ENCODE measurements around the gene ARHGAP1.
"Not testable (repeated sequence)": the region's sequence is repeated elsewhere in the genome, so short reads cannot be mapped to it uniquely, and the experiment has no call there.

The ARHGAP1 gene

DNA sequence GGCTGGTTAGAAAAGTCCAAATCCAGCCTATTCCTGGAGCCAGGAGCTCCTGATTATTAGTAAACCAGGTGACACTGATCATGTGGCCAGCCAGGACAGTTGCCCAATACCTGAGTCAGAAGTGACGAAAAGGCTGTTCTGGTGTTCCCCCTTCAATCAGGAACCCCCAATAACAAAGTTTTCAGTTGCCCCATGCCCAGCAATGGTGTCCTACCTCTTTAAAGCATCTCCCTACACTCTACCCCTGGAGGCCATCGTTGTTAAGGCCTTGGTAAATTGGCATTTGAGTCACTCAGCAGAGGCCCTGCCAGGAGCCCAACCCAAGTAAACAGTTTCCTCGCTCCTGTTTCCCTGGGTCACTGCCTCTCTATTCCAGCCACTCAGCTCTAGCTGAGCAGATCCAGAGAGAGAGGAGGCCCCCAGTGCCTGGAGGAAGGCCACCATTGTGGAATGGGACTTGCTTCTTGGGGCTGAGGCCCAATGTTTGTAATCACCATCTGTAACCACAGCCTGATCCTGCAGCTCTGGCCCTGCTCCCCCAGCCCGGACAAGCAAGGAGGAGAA lies 25.0 kb downstream of the ARHGAP1 start:
- Histone ChIP-seq H3K4me3 (peak overlapping the region in 6 of 10 experiments; percentile 1 to 77 (median 34); a peak in 10 of 20 replicates), H3K27me3 (no peaks in the 10 kb centered on the region; a peak in 1 of 22 replicates), H3K27ac (peak overlapping the region; percentile 92 to 100 (median 99)), H3K36me3 (peaks cover 33 to 63% (median 39%) of the 10 kb centered on the region in 11 experiments), H3K9me3 (replicated peaks in 1 of 11) (no peaks in the 10 kb centered on the region), H3K4me2 (peak overlapping the region; percentile 80 to 98 (median 91)), H3K4me1 (peaks cover 78 to 91% (median 86%) of the 10 kb centered on the region in 10 experiments), H4K20me1 (no peaks in the 10 kb centered on the region), H3K9ac (peak overlapping the region; percentile 69 to 98 (median 93))
- no peak for TF ChIP-seq Cebpa-rat (IDR thresholded peaks at IDR 0.05)

DNA sequence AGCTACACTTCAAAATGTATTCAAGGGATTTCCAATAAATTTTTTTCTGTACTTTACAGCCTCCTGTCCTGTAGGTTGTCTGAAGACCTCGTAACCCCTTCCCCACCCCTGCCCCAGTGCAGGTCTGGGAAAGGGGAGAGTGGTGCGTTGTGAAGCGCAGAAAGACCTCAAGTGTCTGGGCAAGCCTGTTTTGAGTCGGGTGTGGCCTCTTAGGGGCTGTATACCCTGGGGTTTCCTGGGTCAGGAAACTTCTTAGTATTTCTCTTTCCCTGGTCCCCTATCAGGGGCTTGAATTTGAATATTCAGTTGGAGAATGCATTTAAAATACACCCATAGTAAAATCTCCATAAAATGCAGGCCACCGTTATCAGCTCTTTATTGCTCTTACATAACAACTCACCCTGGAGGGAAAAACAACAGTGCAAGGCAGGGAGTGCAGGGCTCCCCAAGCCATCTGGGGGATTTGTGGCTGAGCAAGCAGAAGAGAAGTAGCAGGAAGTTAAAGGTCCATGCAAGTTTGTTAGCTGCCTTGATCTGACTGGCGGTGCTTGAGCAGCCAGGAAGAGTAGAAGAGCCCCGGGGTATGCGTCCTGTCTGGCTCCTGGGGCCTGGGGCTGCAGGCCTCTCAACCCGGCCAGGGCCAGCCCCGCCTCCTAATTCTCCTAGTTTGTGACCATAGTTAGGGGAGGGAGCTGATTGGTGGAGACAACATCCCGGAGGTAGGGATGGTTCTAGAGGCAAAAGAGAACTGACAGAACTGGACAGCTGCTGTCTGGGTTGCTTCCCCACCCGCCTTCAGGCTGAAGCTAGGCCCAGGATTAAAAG lies 25.7 kb downstream of the ARHGAP1 start:
- Histone ChIP-seq H3K9me3 (replicated peaks in 1 of 11) (no peaks in the 10 kb centered on the region), H4K20me1 (no peaks in the 10 kb centered on the region), H3K4me1 (peaks cover 85 to 97% (median 92%) of the 10 kb centered on the region in 10 experiments), H3K4me3 (peak overlapping the region in 7 of 10 experiments; percentile 2 to 77 (median 62); a peak in 8 of 20 replicates), H3K27ac (peak overlapping the region; percentile 92 to 100 (median 99)), H3K36me3 (peaks cover 29 to 63% (median 36%) of the 10 kb centered on the region in 11 experiments), H3K4me2 (peak overlapping the region; percentile 80 to 98 (median 91)), H3K9ac (peak overlapping the region; percentile 69 to 98 (median 93)), H3K27me3 (no peaks in the 10 kb centered on the region; a peak in 1 of 22 replicates)
- peak in 2 of 11 experiments; percentile 47 to 64; a peak in 2 of 22 replicates for TF ChIP-seq Cebpa-rat (IDR thresholded peaks at IDR 0.05)

DNA sequence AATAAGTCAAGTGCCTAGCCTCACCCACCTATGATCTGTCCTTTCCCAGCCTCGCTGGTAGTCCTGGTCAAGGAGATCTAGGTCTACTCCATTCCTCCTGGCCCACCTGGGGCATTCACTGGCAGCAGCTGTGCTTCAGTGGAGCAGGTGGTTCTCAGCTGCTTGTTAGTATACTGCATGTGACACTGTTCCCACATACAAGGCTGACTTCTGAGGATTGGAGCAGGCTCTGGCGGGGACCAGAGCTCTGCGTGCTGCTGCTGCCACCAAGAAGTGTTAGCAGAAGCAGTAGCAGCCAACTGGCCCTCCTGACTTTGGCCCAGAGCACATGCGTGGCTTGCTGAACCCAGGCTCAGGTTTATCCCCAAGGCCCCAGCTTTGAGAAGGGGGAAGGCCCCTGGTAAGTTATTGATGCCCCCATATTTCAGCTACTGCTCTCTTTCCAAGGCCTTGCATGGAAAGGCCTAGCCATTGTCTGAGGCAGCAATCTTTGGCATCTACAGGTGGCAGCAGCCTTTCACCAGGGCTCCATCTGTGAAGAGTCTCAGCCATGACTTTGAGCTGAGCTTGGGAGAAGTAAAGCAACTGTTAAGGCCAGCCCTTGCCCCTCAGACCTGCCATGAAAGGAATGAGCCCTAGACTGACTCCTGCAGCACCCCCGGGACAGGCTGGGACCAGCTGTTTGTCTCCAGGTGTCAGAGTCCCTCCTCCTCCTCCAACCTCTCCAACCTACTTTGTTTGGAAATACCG lies 26.5 kb downstream of the ARHGAP1 start:
- H3K9ac ChIP-seq: peak overlapping the region; percentile 69 to 98 (median 93)
- H3K9me3 ChIP-seq (replicated peaks in 1 of 11): no peaks in the 10 kb centered on the region
- H3K4me3 ChIP-seq: peak overlapping the region in 7 of 10 experiments; percentile 2 to 77 (median 62); a peak in 8 of 20 replicates
- H3K4me2 ChIP-seq: peak overlapping the region; percentile 80 to 98 (median 91)
- peaks cover 93 to 97% (median 95%) of the 10 kb centered on the region in 10 experiments for H3K4me1 ChIP-seq
- peak overlapping the region; percentile 92 to 100 (median 99) for H3K27ac ChIP-seq
- H4K20me1 ChIP-seq: no peaks in the 10 kb centered on the region
- H3K36me3 ChIP-seq: peaks cover 29 to 63% (median 36%) of the 10 kb centered on the region in 11 experiments
- H3K27me3 ChIP-seq: no peaks in the 10 kb centered on the region; a peak in 1 of 22 replicates
- no peak for TF ChIP-seq Cebpa-rat (IDR thresholded peaks at IDR 0.05)

DNA sequence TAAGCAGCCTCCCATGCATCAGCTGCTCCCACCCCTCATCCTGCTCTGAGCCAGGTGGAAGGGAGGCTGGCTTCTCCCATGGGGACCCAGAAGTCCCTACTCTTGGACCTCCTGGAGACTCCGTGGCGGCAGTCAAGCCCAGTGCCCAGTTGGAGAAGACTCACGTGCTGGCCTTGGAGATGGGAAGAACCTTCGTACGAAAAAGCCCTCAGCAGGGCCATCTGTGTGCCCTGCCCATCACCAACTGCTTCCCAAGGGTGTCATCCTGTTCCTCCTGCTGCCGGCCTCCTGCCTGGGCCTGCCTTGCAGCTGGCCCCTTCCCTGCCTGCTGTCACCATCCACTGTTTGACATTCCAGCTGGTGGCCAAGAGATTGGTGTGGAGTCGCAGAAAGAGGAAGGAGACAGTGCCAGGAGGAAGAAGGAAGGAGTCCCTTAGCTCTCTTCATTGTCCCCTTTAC lies 28.0 kb downstream of the ARHGAP1 start:
- Histone ChIP-seq H3K36me3 (peaks cover 32 to 63% (median 42%) of the 10 kb centered on the region in 11 experiments), H4K20me1 (no peaks in the 10 kb centered on the region), H3K27ac (peak overlapping the region; percentile 92 to 100 (median 99)), H3K4me3 (peak overlapping the region; percentile 11 to 77 (median 64); a peak in 18 of 20 replicates), H3K4me2 (peak overlapping the region; percentile 80 to 98 (median 91)), H3K9me3 (replicated peaks in 1 of 11) (no peaks in the 10 kb centered on the region), H3K4me1 (peaks cover 84 to 97% (median 95%) of the 10 kb centered on the region in 10 experiments), H3K9ac (peak overlapping the region; percentile 83 to 98 (median 93)), H3K27me3 (no peaks in the 10 kb centered on the region; a peak in 1 of 22 replicates)
- TF ChIP-seq Cebpa-rat (IDR thresholded peaks at IDR 0.05): no peak

DNA sequence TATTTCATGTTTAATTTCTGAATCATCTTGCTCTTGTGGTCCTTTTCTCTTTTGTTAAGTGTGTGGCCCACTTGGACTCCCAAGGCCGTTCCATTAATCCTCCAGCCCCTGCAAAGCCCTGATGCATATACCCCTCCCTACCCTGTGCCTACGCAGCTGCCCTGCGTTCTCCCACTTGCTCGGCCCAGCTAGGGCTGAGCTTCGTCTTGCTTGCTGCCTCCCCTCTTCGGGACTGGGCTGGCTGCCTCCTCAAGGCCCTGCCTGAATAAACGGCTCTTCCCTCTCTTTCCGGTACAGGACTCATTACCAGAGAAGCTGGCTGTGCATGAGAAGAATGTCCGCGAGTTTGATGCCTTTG lies 28.5 kb downstream of the ARHGAP1 start:
- Histone ChIP-seq H3K9me3 (replicated peaks in 1 of 11) (no peaks in the 10 kb centered on the region), H3K27me3 (no peaks in the 10 kb centered on the region; a peak in 1 of 22 replicates), H3K27ac (peak overlapping the region; percentile 92 to 100 (median 99)), H3K4me3 (peak overlapping the region; percentile 11 to 77 (median 64); a peak in 19 of 20 replicates), H3K36me3 (peaks cover 36 to 65% (median 46%) of the 10 kb centered on the region in 11 experiments), H3K4me1 (peaks cover 84 to 97% (median 95%) of the 10 kb centered on the region in 10 experiments), H4K20me1 (no peaks in the 10 kb centered on the region), H3K4me2 (peak overlapping the region; percentile 80 to 98 (median 91)), H3K9ac (peak overlapping the region; percentile 83 to 98 (median 93))
- TF ChIP-seq Cebpa-rat (IDR thresholded peaks at IDR 0.05): no peak

DNA sequence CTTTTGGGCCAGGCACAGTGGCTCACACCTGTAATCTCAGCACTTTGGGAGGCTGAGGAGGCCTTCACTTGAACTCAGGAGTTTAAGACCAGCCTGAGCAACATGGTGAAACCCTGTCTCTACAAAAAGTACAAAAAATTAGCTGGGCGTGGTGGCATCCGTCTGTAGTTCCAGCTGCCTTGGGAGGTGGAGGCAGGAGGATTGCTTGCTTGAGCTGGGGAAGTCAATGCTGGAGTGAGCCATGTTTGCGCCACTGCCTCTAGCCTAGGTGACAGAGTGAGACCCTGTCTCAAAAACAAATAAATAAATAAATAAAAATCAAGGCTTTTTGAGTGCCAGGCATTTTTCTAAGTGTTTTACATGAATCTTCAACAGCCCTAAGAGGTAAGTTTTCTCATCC lies 29.9 kb downstream of the ARHGAP1 start:
- not testable (repeated sequence) for H4K20me1 ChIP-seq; H3K27me3 ChIP-seq; H3K9me3 ChIP-seq (replicated peaks in 1 of 11)
- Histone ChIP-seq H3K27ac (peak overlapping the region; percentile 92 to 100 (median 99)), H3K4me3 (peak overlapping the region in 6 of 10 experiments; percentile 39 to 77 (median 58); a peak in 13 of 20 replicates), H3K4me1 (peaks cover 73 to 96% (median 94%) of the 10 kb centered on the region in 10 experiments), H3K9ac (peak overlapping the region; percentile 77 to 98 (median 93)), H3K4me2 (peak overlapping the region; percentile 81 to 98 (median 88)), H3K36me3 (peaks cover 49 to 67% (median 57%) of the 10 kb centered on the region in 11 experiments)

DNA sequence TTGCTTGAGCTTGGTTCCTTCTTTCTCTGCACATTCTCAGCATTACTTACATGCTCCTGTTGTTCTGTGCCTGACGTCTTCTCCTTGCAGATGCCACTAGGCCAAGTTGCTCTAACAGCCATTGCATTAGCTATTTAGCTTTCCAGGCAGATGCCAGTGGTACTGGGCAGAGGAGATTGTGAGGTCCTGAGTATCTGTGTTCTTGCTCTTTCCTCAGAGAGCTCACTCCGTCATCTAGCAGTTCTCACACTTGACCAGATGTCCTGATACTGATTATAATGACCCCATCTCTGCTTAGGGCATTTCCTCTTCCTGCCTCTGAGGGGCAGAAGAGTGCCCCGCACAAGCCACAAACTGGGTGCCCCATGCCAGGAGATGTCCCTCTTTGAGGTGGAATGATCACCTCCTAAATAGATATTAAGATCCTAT lies 30.7 kb downstream of the ARHGAP1 start:
- Histone ChIP-seq H4K20me1 (no peaks in the 10 kb centered on the region), H3K4me3 (peak overlapping the region in 6 of 10 experiments; percentile 39 to 77 (median 58); a peak in 11 of 20 replicates), H3K4me2 (peak overlapping the region; percentile 81 to 98 (median 88)), H3K9ac (peak overlapping the region in 9 of 11 experiments; percentile 85 to 98 (median 94); a peak in 19 of 22 replicates), H3K27ac (peak overlapping the region; percentile 92 to 100 (median 99); a peak in 21 of 22 replicates), H3K27me3 (no peaks in the 10 kb centered on the region; a peak in 1 of 22 replicates), H3K36me3 (peaks cover 57 to 75% (median 65%) of the 10 kb centered on the region in 11 experiments), H3K9me3 (replicated peaks in 1 of 11) (no peaks in the 10 kb centered on the region), H3K4me1 (peaks cover 65 to 96% (median 90%) of the 10 kb centered on the region in 10 experiments)
- no peak for TF ChIP-seq Cebpa-rat (IDR thresholded peaks at IDR 0.05)

DNA sequence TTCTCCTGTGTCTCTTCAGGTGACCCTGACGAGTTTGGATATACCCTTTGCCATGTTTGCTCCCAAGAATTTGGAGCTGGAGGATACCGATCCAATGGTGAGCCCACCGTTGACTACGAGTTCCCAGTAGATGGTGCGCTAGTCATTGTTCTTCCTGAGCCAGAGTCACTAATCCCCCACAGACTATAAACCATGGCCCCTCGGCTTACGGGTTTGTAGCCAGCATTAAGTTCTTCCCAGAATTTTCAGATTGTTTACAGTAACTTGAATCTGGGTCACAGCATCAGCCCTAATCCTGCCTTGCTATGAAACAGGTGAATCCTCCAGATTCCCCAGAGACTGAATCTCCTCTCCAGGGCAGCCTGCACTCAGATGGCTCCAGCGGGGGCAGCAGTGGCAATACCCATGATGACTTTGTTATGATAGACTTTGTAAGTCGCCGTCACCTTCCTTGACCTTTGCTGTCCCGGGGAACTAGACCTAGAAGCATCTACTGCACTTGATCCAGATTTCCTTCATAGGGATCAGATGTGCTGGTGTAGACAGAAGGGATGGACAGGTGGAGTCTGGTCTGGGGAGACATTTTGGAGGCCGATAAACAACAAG lies 31.8 kb downstream of the ARHGAP1 start:
- Histone ChIP-seq H3K4me3 (no peak overlapping the region; a peak in 1 of 20 replicates), H3K4me1 (peaks cover 54 to 96% (median 87%) of the 10 kb centered on the region in 10 experiments), H3K27me3 (no peaks in the 10 kb centered on the region), H3K36me3 (peaks cover 68 to 82% (median 72%) of the 10 kb centered on the region in 11 experiments), H4K20me1 (no peaks in the 10 kb centered on the region), H3K4me2 (peak overlapping the region in 9 of 11 experiments; percentile 81 to 96 (median 86); a peak in 18 of 22 replicates), H3K27ac (peak overlapping the region in 10 of 11 experiments; percentile 96 to 100 (median 99); a peak in 19 of 22 replicates), H3K9me3 (replicated peaks in 1 of 11) (no peaks in the 10 kb centered on the region), H3K9ac (peak overlapping the region in 8 of 11 experiments; percentile 90 to 98 (median 94); a peak in 13 of 22 replicates)
- TF ChIP-seq Cebpa-rat (IDR thresholded peaks at IDR 0.05): no peak

Data from BLaER1 treated with 17β-estradiol and CSF1 and Interleukin-3, amounts not matched to agents 10 nM and 100 nM (cell line).